Measurements from ENCODE around the gene PALD1.

The PALD1 gene

DNA sequence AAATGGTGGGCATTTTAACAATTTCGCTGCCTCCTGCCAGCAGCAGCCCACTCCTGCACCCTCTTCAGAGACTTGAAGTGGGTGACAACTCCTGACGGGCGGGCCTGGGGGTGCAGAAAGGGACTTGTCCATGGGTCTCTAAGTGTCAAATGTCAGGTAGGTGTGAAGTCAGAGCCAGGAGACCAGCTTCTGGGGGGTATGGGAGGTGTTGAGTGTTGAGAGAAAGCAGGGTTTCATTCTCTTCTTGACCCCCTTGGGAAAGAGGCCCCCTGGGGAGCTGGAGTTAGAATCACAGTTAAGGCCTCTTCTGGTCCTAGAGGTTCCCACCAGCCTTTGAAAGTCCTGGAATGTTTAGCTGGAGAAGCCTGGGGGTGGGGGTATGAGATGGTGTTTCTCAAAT is 11.6 kb upstream of the PALD1 start:
- Histone ChIP-seq H2AK5ac (ENCODE audit: low read length) (no peak overlapping the region), H3K9me3 (ENCODE audit: insufficient read depth, low read depth, low read length) (peaks cover 1% of the 10 kb centered on the region), H3K14ac (ENCODE audit: low read length) (no peak overlapping the region), H3K36me3 (ENCODE audit: control insufficient read depth in 1 of 2, insufficient read depth in 2 of 2, low read length in 2 of 2) (no peaks in the 10 kb centered on the region), H3K4me1 (ENCODE audit: control insufficient read depth in 1 of 2, insufficient read depth in 2 of 2, low read length in 2 of 2) (no peaks in the 10 kb centered on the region), H4K8ac (ENCODE audit: low read depth, low read length) (no peak overlapping the region), H3K27ac (ENCODE audit: low read depth, low read length) (no peak overlapping the region), H3K18ac (ENCODE audit: low read length) (no peak overlapping the region), H3K4me2 (ENCODE audit: low read length) (no peak overlapping the region), H2BK12ac (ENCODE audit: low read length) (no peak overlapping the region), H3K79me1 (ENCODE audit: low read length) (no peaks in the 10 kb centered on the region), H4K91ac (ENCODE audit: low read depth, low read length) (no peak overlapping the region), H2BK5ac (ENCODE audit: low read depth, low read length, poor library complexity) (no peak overlapping the region), H3K23ac (ENCODE audit: low read length) (no peak overlapping the region), H4K12ac (ENCODE audit: low read depth, low read length) (no peak overlapping the region), H3K79me2 (ENCODE audit: control insufficient read depth, insufficient read depth, low read length, poor library complexity) (no peaks in the 10 kb centered on the region), H3K9ac (ENCODE audit: low read length) (no peak overlapping the region), H3K4ac (ENCODE audit: low read depth, low read length) (no peak overlapping the region), H3K27me3 (ENCODE audit: insufficient read depth, low read length) (no peaks in the 10 kb centered on the region), H3K4me3 (ENCODE audit: low read depth, low read length) (no peak overlapping the region), H2BK120ac (ENCODE audit: insufficient read depth, low read length, poor library complexity) (no peak overlapping the region), H2AFZ (ENCODE audit: insufficient read depth, low read length, poor library complexity) (no peak overlapping the region)
- no CpG with 5 or more reads among the region's 3 CpGs for WGBS (ENCODE audit: extremely low coverage, insufficient coverage, insufficient read length)
- no peak for DNase-seq

- Histone ChIP-seq H3K4me1 (ENCODE audit: control insufficient read depth in 1 of 2, insufficient read depth in 2 of 2, low read length in 2 of 2) (peaks cover under 1 to 2% of the 10 kb centered on the region in 2 experiments), H3K9ac (ENCODE audit: low read length) (no peak overlapping the region), H2AK5ac (ENCODE audit: low read length) (no peak overlapping the region), H4K12ac (ENCODE audit: low read depth, low read length) (no peak overlapping the region), H2BK5ac (ENCODE audit: low read depth, low read length, poor library complexity) (no peak overlapping the region), H3K4ac (ENCODE audit: low read depth, low read length) (no peak overlapping the region), H4K8ac (ENCODE audit: low read depth, low read length) (no peak overlapping the region), H3K79me1 (ENCODE audit: low read length) (no peaks in the 10 kb centered on the region), H3K79me2 (ENCODE audit: control insufficient read depth, insufficient read depth, low read length, poor library complexity) (no peaks in the 10 kb centered on the region), H4K91ac (ENCODE audit: low read depth, low read length) (no peak overlapping the region), H3K9me3 (ENCODE audit: insufficient read depth, low read depth, low read length) (no peaks in the 10 kb centered on the region), H3K14ac (ENCODE audit: low read length) (no peak overlapping the region), H3K23ac (ENCODE audit: low read length) (no peak overlapping the region), H2AFZ (ENCODE audit: insufficient read depth, low read length, poor library complexity) (no peak overlapping the region), H3K27me3 (ENCODE audit: insufficient read depth, low read length) (peaks cover 17% of the 10 kb centered on the region), H2BK120ac (ENCODE audit: insufficient read depth, low read length, poor library complexity) (no peak overlapping the region), H3K4me2 (ENCODE audit: low read length) (no peak overlapping the region), H3K4me3 (ENCODE audit: low read depth, low read length) (no peak overlapping the region), H3K36me3 (ENCODE audit: control insufficient read depth in 1 of 2, insufficient read depth in 2 of 2, low read length in 2 of 2) (no peaks in the 10 kb centered on the region), H3K18ac (ENCODE audit: low read length) (no peak overlapping the region), H2BK12ac (ENCODE audit: low read length) (no peak overlapping the region), H3K27ac (ENCODE audit: low read depth, low read length) (no peak overlapping the region)
- DNase-seq = no peak
- WGBS (ENCODE audit: extremely low coverage, insufficient coverage, insufficient read length) = no CpG with 5 or more reads among the region's 8 CpGs
Measured at GRCh38 chr10:70472799-70473454, 5.6 kb upstream of the PALD1 start.

DNA sequence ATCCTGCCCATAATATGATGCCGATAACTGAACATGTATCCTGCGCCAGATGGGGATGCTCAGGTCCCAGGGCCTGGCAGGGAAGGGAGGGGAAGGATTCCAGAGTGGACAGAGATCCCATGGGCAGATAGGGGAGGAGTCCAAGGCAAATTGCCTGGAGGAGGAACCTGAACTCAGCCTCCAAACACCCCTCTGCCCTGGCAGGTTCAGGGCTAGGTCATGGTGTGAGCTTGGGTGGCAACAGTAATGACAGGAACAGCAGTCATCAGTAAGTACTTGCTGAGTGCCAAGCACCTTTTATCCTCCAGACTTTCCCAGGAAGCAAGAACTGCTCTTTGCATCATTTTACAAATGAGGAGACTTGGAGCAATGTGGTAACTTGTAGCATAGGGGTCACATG is 3.8 kb upstream of the PALD1 start:
- H3K14ac ChIP-seq (ENCODE audit: low read length) = no peak overlapping the region
- H4K12ac ChIP-seq (ENCODE audit: low read depth, low read length) = no peak overlapping the region
- H3K18ac ChIP-seq (ENCODE audit: low read length) = no peak overlapping the region
- H3K79me2 ChIP-seq (ENCODE audit: control insufficient read depth, insufficient read depth, low read length, poor library complexity) = no peaks in the 10 kb centered on the region
- no peak overlapping the region for H3K4ac ChIP-seq (ENCODE audit: low read depth, low read length)
- no peaks in the 10 kb centered on the region for H3K36me3 ChIP-seq (ENCODE audit: control insufficient read depth in 1 of 2, insufficient read depth in 2 of 2, low read length in 2 of 2)
- H2BK120ac ChIP-seq (ENCODE audit: insufficient read depth, low read length, poor library complexity) = no peak overlapping the region
- H3K27me3 ChIP-seq (ENCODE audit: insufficient read depth, low read length) = peaks cover 32% of the 10 kb centered on the region
- no peak overlapping the region for H2BK12ac ChIP-seq (ENCODE audit: low read length)
- H3K4me1 ChIP-seq (ENCODE audit: control insufficient read depth in 1 of 2, insufficient read depth in 2 of 2, low read length in 2 of 2) = peaks cover 3 to 9% of the 10 kb centered on the region in 2 experiments
- H2AFZ ChIP-seq (ENCODE audit: insufficient read depth, low read length, poor library complexity) = no peak overlapping the region
- peaks cover 2% of the 10 kb centered on the region for H3K9me3 ChIP-seq (ENCODE audit: insufficient read depth, low read depth, low read length)
- H3K4me2 ChIP-seq (ENCODE audit: low read length) = no peak overlapping the region
- H3K23ac ChIP-seq (ENCODE audit: low read length) = no peak overlapping the region
- H3K9ac ChIP-seq (ENCODE audit: low read length) = no peak overlapping the region
- H3K79me1 ChIP-seq (ENCODE audit: low read length) = no peaks in the 10 kb centered on the region
- H4K91ac ChIP-seq (ENCODE audit: low read depth, low read length) = no peak overlapping the region
- H4K8ac ChIP-seq (ENCODE audit: low read depth, low read length) = no peak overlapping the region
- H2BK5ac ChIP-seq (ENCODE audit: low read depth, low read length, poor library complexity) = no peak overlapping the region
- DNase-seq = no peak
- H2AK5ac ChIP-seq (ENCODE audit: low read length) = no peak overlapping the region
- no peak overlapping the region for H3K27ac ChIP-seq (ENCODE audit: low read depth, low read length)
- WGBS (ENCODE audit: extremely low coverage, insufficient coverage, insufficient read length) = no CpG with 5 or more reads among the region's 2 CpGs
- H3K4me3 ChIP-seq (ENCODE audit: low read depth, low read length) = no peak overlapping the region

DNA sequence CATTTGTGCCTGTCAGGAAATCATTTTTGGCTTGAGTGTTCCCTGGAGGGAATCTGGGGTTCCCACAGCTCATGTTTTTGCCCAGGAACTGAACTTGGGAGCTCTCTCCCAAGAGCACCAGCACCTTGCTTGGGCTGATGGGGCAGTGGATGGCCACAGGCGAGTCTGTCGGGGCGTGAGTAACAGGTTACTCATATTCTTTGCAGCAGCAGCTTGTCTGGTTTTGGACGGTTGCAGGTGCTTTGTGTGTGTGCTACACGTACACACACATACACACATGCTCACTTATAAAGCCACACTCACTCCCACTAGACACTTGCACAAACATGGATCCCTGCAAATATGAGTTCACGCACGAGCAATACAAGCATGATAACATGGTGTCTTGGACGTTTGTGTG is 2.9 kb upstream of the PALD1 start:
- Histone ChIP-seq H2BK120ac (ENCODE audit: insufficient read depth, low read length, poor library complexity) (no peak overlapping the region), H3K14ac (ENCODE audit: low read length) (no peak overlapping the region), H3K36me3 (ENCODE audit: control insufficient read depth in 1 of 2, insufficient read depth in 2 of 2, low read length in 2 of 2) (no peaks in the 10 kb centered on the region), H2BK12ac (ENCODE audit: low read length) (no peak overlapping the region), H3K79me1 (ENCODE audit: low read length) (no peaks in the 10 kb centered on the region), H3K27ac (ENCODE audit: low read depth, low read length) (no peak overlapping the region), H3K79me2 (ENCODE audit: control insufficient read depth, insufficient read depth, low read length, poor library complexity) (no peaks in the 10 kb centered on the region), H2AFZ (ENCODE audit: insufficient read depth, low read length, poor library complexity) (no peak overlapping the region), H3K4ac (ENCODE audit: low read depth, low read length) (no peak overlapping the region), H4K91ac (ENCODE audit: low read depth, low read length) (no peak overlapping the region), H3K9me3 (ENCODE audit: insufficient read depth, low read depth, low read length) (peaks cover 2% of the 10 kb centered on the region), H2AK5ac (ENCODE audit: low read length) (no peak overlapping the region), H3K4me3 (ENCODE audit: low read depth, low read length) (no peak overlapping the region), H4K8ac (ENCODE audit: low read depth, low read length) (no peak overlapping the region), H3K18ac (ENCODE audit: low read length) (no peak overlapping the region), H3K9ac (ENCODE audit: low read length) (no peak overlapping the region), H3K27me3 (ENCODE audit: insufficient read depth, low read length) (peaks cover 34% of the 10 kb centered on the region), H3K4me1 (ENCODE audit: control insufficient read depth in 1 of 2, insufficient read depth in 2 of 2, low read length in 2 of 2) (peaks cover 3 to 9% of the 10 kb centered on the region in 2 experiments), H3K4me2 (ENCODE audit: low read length) (no peak overlapping the region), H4K12ac (ENCODE audit: low read depth, low read length) (no peak overlapping the region), H2BK5ac (ENCODE audit: low read depth, low read length, poor library complexity) (no peak overlapping the region), H3K23ac (ENCODE audit: low read length) (no peak overlapping the region)
- DNase-seq = peak in 1 of 2 donors; percentile 8
- no CpG with 5 or more reads among the region's 8 CpGs for WGBS (ENCODE audit: extremely low coverage, insufficient coverage, insufficient read length)

All from trophoblast cell (in vitro differentiated cells and primary cell).